ENCODE measurements around the gene SUPT4H1. TPM values are rescaled to one million over a fixed set of nuclear protein-coding genes. Genes with fewer than 3 reads are reported as not detected.

The SUPT4H1 gene
- polyA plus RNA-seq, 1 donor (not counting 4 experiments of a cell fraction or from before 2014, with no cell fraction given): 206 TPM

- no peak overlapping the region for H2AFZ ChIP-seq (ENCODE audit: control insufficient read depth, low read length)
- no peak overlapping the region for H3K27ac ChIP-seq (ENCODE audit: control insufficient read depth, insufficient read depth, low read length)
- H3K4me1 ChIP-seq (ENCODE audit: control insufficient read depth, extremely low read depth, insufficient read depth, low read length): peaks cover 16% of the 10 kb centered on the region
- H3K9me1 ChIP-seq (ENCODE audit: control insufficient read depth, extremely low read depth, insufficient read depth, low read length): no peaks in the 10 kb centered on the region
- no peak overlapping the region for H3K4me3 ChIP-seq (ENCODE audit: control insufficient read depth in 2 of 3, extremely low read depth in 1 of 3, insufficient read depth in 2 of 3, low read depth in 1 of 3, low read length in 3 of 3)
- no peak overlapping the region for H3K4me2 ChIP-seq (ENCODE audit: control insufficient read depth, extremely low read depth, insufficient read depth, low read depth, low read length)
- dilution Hi-C loops (cut with MboI; ENCODE audit: extremely low pct_ligation_motif_present, low sequenced_read_pairs): no loop called here
- DNase-seq (ENCODE audit: low read depth, low spot score) (no peak), FAIRE-seq (no peak)
- TF ChIP-seq EZH2 (IDR thresholded peaks at IDR 0.05; ENCODE audit: low read length): no peak
- TF ChIP-seq, protein P1, sequence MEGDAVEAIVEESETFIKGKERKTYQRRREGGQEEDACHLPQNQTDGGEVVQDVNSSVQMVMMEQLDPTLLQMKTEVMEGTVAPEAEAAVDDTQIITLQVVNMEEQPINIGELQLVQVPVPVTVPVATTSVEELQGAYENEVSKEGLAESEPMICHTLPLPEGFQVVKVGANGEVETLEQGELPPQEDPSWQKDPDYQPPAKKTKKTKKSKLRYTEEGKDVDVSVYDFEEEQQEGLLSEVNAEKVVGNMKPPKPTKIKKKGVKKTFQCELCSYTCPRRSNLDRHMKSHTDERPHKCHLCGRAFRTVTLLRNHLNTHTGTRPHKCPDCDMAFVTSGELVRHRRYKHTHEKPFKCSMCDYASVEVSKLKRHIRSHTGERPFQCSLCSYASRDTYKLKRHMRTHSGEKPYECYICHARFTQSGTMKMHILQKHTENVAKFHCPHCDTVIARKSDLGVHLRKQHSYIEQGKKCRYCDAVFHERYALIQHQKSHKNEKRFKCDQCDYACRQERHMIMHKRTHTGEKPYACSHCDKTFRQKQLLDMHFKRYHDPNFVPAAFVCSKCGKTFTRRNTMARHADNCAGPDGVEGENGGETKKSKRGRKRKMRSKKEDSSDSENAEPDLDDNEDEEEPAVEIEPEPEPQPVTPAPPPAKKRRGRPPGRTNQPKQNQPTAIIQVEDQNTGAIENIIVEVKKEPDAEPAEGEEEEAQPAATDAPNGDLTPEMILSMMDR (optimal IDR thresholded peaks at IDR 0.05 in 1 of 3, IDR thresholded peaks at IDR 0.05 in 1 of 3, conservative IDR thresholded peaks at IDR 0.05 in 1 of 3; ENCODE audit: extremely low read depth in 1 of 3, insufficient read depth in 2 of 3, low read length in 3 of 3): no peak
- H3K9me3 ChIP-seq (ENCODE audit: control insufficient read depth, low read depth, low read length): no peaks in the 10 kb centered on the region
- no peaks in the 10 kb centered on the region for H3K27me3 ChIP-seq (ENCODE audit: control insufficient read depth, extremely low read depth, insufficient read depth, low read length)
- H4K20me1 ChIP-seq (ENCODE audit: control insufficient read depth, extremely low read depth, insufficient read depth, low read length): no peaks in the 10 kb centered on the region
- no peaks in the 10 kb centered on the region for H3K79me2 ChIP-seq (ENCODE audit: control insufficient read depth, insufficient read depth, low read length)
- H3K36me3 ChIP-seq (ENCODE audit: control insufficient read depth in 2 of 2, extremely low read depth in 1 of 2, insufficient read depth in 2 of 2, low read length in 2 of 2): peaks cover 13 to 14% of the 10 kb centered on the region in 2 experiments
- no peak overlapping the region for H3K9ac ChIP-seq (ENCODE audit: control insufficient read depth, extremely low read depth, insufficient read depth, low read length)
Measured at GRCh38 chr17:58340405-58340876, 11.6 kb downstream of the SUPT4H1 start.

DNA sequence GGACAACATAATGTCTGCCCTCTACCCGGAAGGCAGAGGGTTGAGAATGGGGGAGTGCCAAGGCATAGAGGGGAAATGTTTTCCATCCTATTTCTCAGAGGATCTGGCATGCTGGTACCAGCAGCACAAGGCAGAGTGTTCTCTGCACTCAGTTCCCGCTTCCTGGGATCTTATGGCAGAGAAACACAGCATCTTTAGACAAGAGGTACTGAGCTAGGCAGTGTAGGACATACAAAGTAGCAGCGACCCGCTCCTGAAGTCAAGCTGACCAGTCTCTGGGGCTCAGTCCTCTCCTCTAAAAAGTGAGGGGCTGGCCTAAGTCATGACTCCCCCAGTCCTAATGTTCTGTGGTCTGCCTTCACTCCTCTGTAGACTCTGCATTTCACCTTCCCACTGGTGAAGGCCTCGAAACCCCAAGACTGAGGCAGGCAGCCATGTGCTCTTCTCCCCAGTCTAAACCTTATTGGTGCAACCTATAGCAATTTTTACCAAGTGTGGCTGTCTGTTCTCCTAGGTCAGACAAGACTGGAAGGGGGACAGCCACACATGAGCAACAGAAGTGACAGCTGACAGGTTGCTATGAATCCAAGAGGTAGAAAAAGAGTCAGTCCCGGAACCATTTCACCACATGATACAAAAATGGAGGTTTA is 12.1 kb downstream of the SUPT4H1 start:
- DNase-seq (ENCODE audit: low read depth, low spot score): no peak
- Histone ChIP-seq H3K27me3 (ENCODE audit: control insufficient read depth, extremely low read depth, insufficient read depth, low read length) (no peaks in the 10 kb centered on the region), H3K27ac (ENCODE audit: control insufficient read depth, insufficient read depth, low read length) (no peak overlapping the region), H3K4me3 (ENCODE audit: control insufficient read depth in 2 of 3, extremely low read depth in 1 of 3, insufficient read depth in 2 of 3, low read depth in 1 of 3, low read length in 3 of 3) (no peak overlapping the region), H3K9ac (ENCODE audit: control insufficient read depth, extremely low read depth, insufficient read depth, low read length) (no peak overlapping the region), H3K9me3 (ENCODE audit: control insufficient read depth, low read depth, low read length) (no peaks in the 10 kb centered on the region), H3K4me1 (ENCODE audit: control insufficient read depth, extremely low read depth, insufficient read depth, low read length) (peaks cover 19% of the 10 kb centered on the region), H3K79me2 (ENCODE audit: control insufficient read depth, insufficient read depth, low read length) (no peaks in the 10 kb centered on the region), H3K9me1 (ENCODE audit: control insufficient read depth, extremely low read depth, insufficient read depth, low read length) (no peaks in the 10 kb centered on the region), H3K36me3 (ENCODE audit: control insufficient read depth in 2 of 2, extremely low read depth in 1 of 2, insufficient read depth in 2 of 2, low read length in 2 of 2) (peaks cover 10% of the 10 kb centered on the region in 2 experiments), H4K20me1 (ENCODE audit: control insufficient read depth, extremely low read depth, insufficient read depth, low read length) (no peaks in the 10 kb centered on the region), H3K4me2 (ENCODE audit: control insufficient read depth, extremely low read depth, insufficient read depth, low read depth, low read length) (no peak overlapping the region), H2AFZ (ENCODE audit: control insufficient read depth, low read length) (no peak overlapping the region)
- dilution Hi-C loops (cut with MboI; ENCODE audit: extremely low pct_ligation_motif_present, low sequenced_read_pairs): no loop called here
- no peak for FAIRE-seq
- TF ChIP-seq EZH2 (IDR thresholded peaks at IDR 0.05; ENCODE audit: low read length): no peak
- TF ChIP-seq, protein P1 (optimal IDR thresholded peaks at IDR 0.05 in 1 of 3, IDR thresholded peaks at IDR 0.05 in 1 of 3, conservative IDR thresholded peaks at IDR 0.05 in 1 of 3; ENCODE audit: extremely low read depth in 1 of 3, insufficient read depth in 2 of 3, low read length in 3 of 3): no peak
